Measurements from ENCODE around the gene KLHL29. TPM values are rescaled to one million over a fixed set of nuclear protein-coding genes. Genes with fewer than 3 reads are reported as not detected.

Gene KLHL29
- polyA plus RNA-seq, 1 of the 3 experiments (the other 2 are of a cell fraction): 4.6 TPM

GRCh38 chr2:23695890-23696751 is 311.1 kb downstream of the KLHL29 start:
- WGBS (ENCODE audit: low lambda C conversion rate): 91% methylated on average over 23 of the region's 32 CpGs
- no peak overlapping the region for H3K4me2 ChIP-seq
- no peaks in the 10 kb centered on the region for H3K27me3 ChIP-seq (ENCODE audit: insufficient read depth)
- H3K9me2 ChIP-seq: no peaks in the 10 kb centered on the region
- DNase-seq: no peak
- H4K20me1 ChIP-seq (ENCODE audit: insufficient read depth): no peaks in the 10 kb centered on the region
- H3K36me3 ChIP-seq (replicated peaks in 1 of 2; ENCODE audit: control insufficient read depth in 1 of 2, insufficient read depth in 2 of 2, low read length in 1 of 2): peaks cover 8 to 16% of the 10 kb centered on the region in 2 experiments
- H2AFZ ChIP-seq (ENCODE audit: low read depth): no peak overlapping the region
- no peaks in the 10 kb centered on the region for H3K79me2 ChIP-seq (ENCODE audit: insufficient read depth)
- CTCF ChIA-PET: interaction anchor here (1.3 kb wide), 1 partner anchor 8 kb away, joined by 3 read pairs; no protein-coding TSS in a partner anchor
- H3K4me3 ChIP-seq (ENCODE audit: low read depth in 2 of 2, low read length in 1 of 2): no peak overlapping the region
- H3K9me3 ChIP-seq: no peaks in the 10 kb centered on the region; the same call in 1 of the 2 replicates
- POLR2A ChIA-PET: no interaction called here
- TF ChIP-seq RAD21 (IDR thresholded peaks at IDR 0.05; ENCODE audit: low read length) (no peak), CHD2 (IDR thresholded peaks at IDR 0.05; ENCODE audit: low read length, partially characterized antibody) (no peak), IRF3 (IDR thresholded peaks at IDR 0.05; ENCODE audit: low read depth, low read length) (no peak), USF1 (IDR thresholded peaks at IDR 0.05; ENCODE audit: borderline replicate concordance, low read depth) (no peak)
- TF ChIP-seq, protein P1, sequence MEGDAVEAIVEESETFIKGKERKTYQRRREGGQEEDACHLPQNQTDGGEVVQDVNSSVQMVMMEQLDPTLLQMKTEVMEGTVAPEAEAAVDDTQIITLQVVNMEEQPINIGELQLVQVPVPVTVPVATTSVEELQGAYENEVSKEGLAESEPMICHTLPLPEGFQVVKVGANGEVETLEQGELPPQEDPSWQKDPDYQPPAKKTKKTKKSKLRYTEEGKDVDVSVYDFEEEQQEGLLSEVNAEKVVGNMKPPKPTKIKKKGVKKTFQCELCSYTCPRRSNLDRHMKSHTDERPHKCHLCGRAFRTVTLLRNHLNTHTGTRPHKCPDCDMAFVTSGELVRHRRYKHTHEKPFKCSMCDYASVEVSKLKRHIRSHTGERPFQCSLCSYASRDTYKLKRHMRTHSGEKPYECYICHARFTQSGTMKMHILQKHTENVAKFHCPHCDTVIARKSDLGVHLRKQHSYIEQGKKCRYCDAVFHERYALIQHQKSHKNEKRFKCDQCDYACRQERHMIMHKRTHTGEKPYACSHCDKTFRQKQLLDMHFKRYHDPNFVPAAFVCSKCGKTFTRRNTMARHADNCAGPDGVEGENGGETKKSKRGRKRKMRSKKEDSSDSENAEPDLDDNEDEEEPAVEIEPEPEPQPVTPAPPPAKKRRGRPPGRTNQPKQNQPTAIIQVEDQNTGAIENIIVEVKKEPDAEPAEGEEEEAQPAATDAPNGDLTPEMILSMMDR (IDR thresholded peaks at IDR 0.05): no peak
- TF ChIP-seq, protein P2, sequence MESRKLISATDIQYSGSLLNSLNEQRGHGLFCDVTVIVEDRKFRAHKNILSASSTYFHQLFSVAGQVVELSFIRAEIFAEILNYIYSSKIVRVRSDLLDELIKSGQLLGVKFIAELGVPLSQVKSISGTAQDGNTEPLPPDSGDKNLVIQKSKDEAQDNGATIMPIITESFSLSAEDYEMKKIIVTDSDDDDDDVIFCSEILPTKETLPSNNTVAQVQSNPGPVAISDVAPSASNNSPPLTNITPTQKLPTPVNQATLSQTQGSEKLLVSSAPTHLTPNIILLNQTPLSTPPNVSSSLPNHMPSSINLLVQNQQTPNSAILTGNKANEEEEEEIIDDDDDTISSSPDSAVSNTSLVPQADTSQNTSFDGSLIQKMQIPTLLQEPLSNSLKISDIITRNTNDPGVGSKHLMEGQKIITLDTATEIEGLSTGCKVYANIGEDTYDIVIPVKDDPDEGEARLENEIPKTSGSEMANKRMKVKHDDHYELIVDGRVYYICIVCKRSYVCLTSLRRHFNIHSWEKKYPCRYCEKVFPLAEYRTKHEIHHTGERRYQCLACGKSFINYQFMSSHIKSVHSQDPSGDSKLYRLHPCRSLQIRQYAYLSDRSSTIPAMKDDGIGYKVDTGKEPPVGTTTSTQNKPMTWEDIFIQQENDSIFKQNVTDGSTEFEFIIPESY (IDR thresholded peaks at IDR 0.05; ENCODE audit: borderline replicate concordance, low read depth): no peak
- H3K4me1 ChIP-seq (ENCODE audit: control insufficient read depth in 1 of 2, insufficient read depth in 2 of 2, low read depth in 1 of 2, low read length in 1 of 2): peaks cover 11 to 41% of the 10 kb centered on the region in 2 experiments; a peak in 3 of 4 replicates
- H3F3A ChIP-seq (replicated peaks; ENCODE audit: insufficient read depth): peaks cover 3% of the 10 kb centered on the region
- H3K27ac ChIP-seq (ENCODE audit: low read depth in 2 of 2, low read length in 1 of 2): peak overlapping the region in 1 of 2 experiments; percentile 97; a peak in 1 of 4 replicates
- no peak overlapping the region for H3K9ac ChIP-seq

GRCh38 chr2:23696752-23697045 is 311.7 kb downstream of the KLHL29 start:
- DNase-seq: no peak
- Histone ChIP-seq H3K4me2 (no peak overlapping the region), H2AFZ (ENCODE audit: low read depth) (no peak overlapping the region), H3F3A (replicated peaks; ENCODE audit: insufficient read depth) (peaks cover 3% of the 10 kb centered on the region), H3K79me2 (ENCODE audit: insufficient read depth) (no peaks in the 10 kb centered on the region), H3K4me1 (ENCODE audit: control insufficient read depth in 1 of 2, insufficient read depth in 2 of 2, low read depth in 1 of 2, low read length in 1 of 2) (peaks cover 11 to 41% of the 10 kb centered on the region in 2 experiments; a peak in 3 of 4 replicates), H3K4me3 (ENCODE audit: low read depth in 2 of 2, low read length in 1 of 2) (no peak overlapping the region), H3K9me2 (no peaks in the 10 kb centered on the region), H3K27ac (ENCODE audit: low read depth in 2 of 2, low read length in 1 of 2) (peak overlapping the region in 1 of 2 experiments; percentile 97; a peak in 1 of 4 replicates), H3K36me3 (replicated peaks in 1 of 2; ENCODE audit: control insufficient read depth in 1 of 2, insufficient read depth in 2 of 2, low read length in 1 of 2) (peaks cover 8 to 12% of the 10 kb centered on the region in 2 experiments), H3K9ac (no peak overlapping the region), H3K27me3 (ENCODE audit: insufficient read depth) (no peaks in the 10 kb centered on the region), H4K20me1 (ENCODE audit: insufficient read depth) (no peaks in the 10 kb centered on the region), H3K9me3 (no peaks in the 10 kb centered on the region; the same call in 1 of the 2 replicates)
- 81% methylated on average over 4 of the region's 5 CpGs for WGBS (ENCODE audit: low lambda C conversion rate)
- ChIA-PET POLR2A (no interaction called here), CTCF (interaction anchor here (1.3 kb wide), 1 partner anchor 8 kb away, joined by 3 read pairs; no protein-coding TSS in a partner anchor)
- TF ChIP-seq TEAD4 (IDR thresholded peaks at IDR 0.05; ENCODE audit: borderline replicate concordance, insufficient read depth): no peak
- no peak for TF ChIP-seq EZH2phosphoT487 (IDR thresholded peaks at IDR 0.05; ENCODE audit: borderline replicate concordance, low read depth)
- no peak for TF ChIP-seq GATA2 (CRISPR knock-in tag; IDR thresholded peaks at IDR 0.05)
- TF ChIP-seq GABPA (IDR thresholded peaks at IDR 0.05; ENCODE audit: low read depth): no peak
- no peak for TF ChIP-seq RCOR1 (IDR thresholded peaks at IDR 0.05; ENCODE audit: low read length)
- TF ChIP-seq POLR2AphosphoS5 (IDR thresholded peaks at IDR 0.05; ENCODE audit: low read depth, low read length): no peak
- no peak for TF ChIP-seq JUND (IDR thresholded peaks at IDR 0.05)
- TF ChIP-seq NRF1 (IDR thresholded peaks at IDR 0.05; ENCODE audit: low read depth, low read length): no peak
- TF ChIP-seq NFIC (IDR thresholded peaks at IDR 0.05; ENCODE audit: borderline replicate concordance): no peak
- no peak for TF ChIP-seq TAF1 (IDR thresholded peaks at IDR 0.05; ENCODE audit: borderline replicate concordance, low read depth, low read length)
- TF ChIP-seq FOSL2 (IDR thresholded peaks at IDR 0.05; ENCODE audit: borderline replicate concordance, low read depth): no peak
- no peak for TF ChIP-seq MEF2A (IDR thresholded peaks at IDR 0.05; ENCODE audit: borderline replicate concordance, low read depth)
- no peak for TF ChIP-seq RFX5 (IDR thresholded peaks at IDR 0.05; ENCODE audit: low read length)
- no peak for TF ChIP-seq SMC3 (IDR thresholded peaks at IDR 0.05; ENCODE audit: low read depth, low read length)
- TF ChIP-seq FOXM1 (IDR thresholded peaks at IDR 0.05; ENCODE audit: low read depth): no peak

Measured in SK-N-SH (cell line).